GM19328 (cell line): ENCODE data around the gene MOB3A.
"Not testable (repeated sequence)": the region's sequence is repeated elsewhere in the genome, so short reads cannot be mapped to it uniquely, and the experiment has no call there.

Experiments used
- ATAC-seq: cut with Tn5 transposase; IDR thresholded peaks from one replicate; pipeline ENCODE4 v1.9.1; 2021; ENCODE audit warnings: mild to moderate bottlenecking, moderate library complexity; ENCODE audit not compliant: unreplicated experiment

MOB3A gene

GRCh38 chr19:2109046-2109864 lies 13.1 kb upstream of the MOB3A start:
- no peak for ATAC-seq

GRCh38 chr19:2108251-2109016 lies 12.3 kb upstream of the MOB3A start:
- no peak for ATAC-seq

- no peak for ATAC-seq
Measured at GRCh38 chr19:2103045-2103707, 7.0 kb upstream of the MOB3A start.

- no peak for ATAC-seq
Measured at GRCh38 chr19:2101417-2102335, 5.5 kb upstream of the MOB3A start.

- no peak for ATAC-seq
Measured at GRCh38 chr19:2100719-2101061, 4.6 kb upstream of the MOB3A start.

GRCh38 chr19:2099937-2100718 lies 4.0 kb upstream of the MOB3A start:
- ATAC-seq, result no peak

GRCh38 chr19:2099054-2099501 lies 3.0 kb upstream of the MOB3A start:
- no peak for ATAC-seq

GRCh38 chr19:2097886-2098327 lies 1.8 kb upstream of the MOB3A start:
- ATAC-seq, result no peak

GRCh38 chr19:2097203-2097885 lies 1.2 kb upstream of the MOB3A start:
- ATAC-seq, result no peak

GRCh38 chr19:2096480-2097202 lies 515 bp upstream of the MOB3A start, which contains the start of gene IZUMO4:
IZUMO4 (plus strand) TSS chr19:2096915; CDS start chr19:2096946, 31 bp downstream.
- peak; percentile 65 for ATAC-seq

- not testable (repeated sequence) for ATAC-seq
Measured at GRCh38 chr19:2091926-2092525, 4.1 kb downstream of the MOB3A start.

GRCh38 chr19:2089727-2090053 lies 6.4 kb downstream of the MOB3A start:
- ATAC-seq, result no peak

GRCh38 chr19:2089001-2089711 lies 7.0 kb downstream of the MOB3A start:
- ATAC-seq, result no peak

GRCh38 chr19:2087621-2088100 lies 8.5 kb downstream of the MOB3A start:
- no peak for ATAC-seq

GRCh38 chr19:2086695-2087620 lies 9.2 kb downstream of the MOB3A start:
- not testable (repeated sequence) for ATAC-seq

- ATAC-seq, result no peak
Measured at GRCh38 chr19:2084993-2085720, 11.0 kb downstream of the MOB3A start.
